Stimulated activated CD8-positive, alpha-beta memory T cell treated with anti-CD3 and anti-CD28 coated beads, Interleukin-7, amount 100 ng/mL, for 1 hour (primary cell): Measurements from ENCODE around the gene GFER.

Experiments
- DNase-seq, 2 donors: peaks; one replicate each; pipeline ENCODE4 v3.0.0-alpha.2; 2020; ENCODE audit warnings: low read depth in 2 of 2

Gene GFER

GRCh38 chr16:1974157-1975070 lies 9.6 kb upstream of the GFER start:
- no peak for DNase-seq

- DNase-seq = no peak
These were observed 8.4 kb upstream of the GFER start for GRCh38 chr16:1975432-1976215.

DNA sequence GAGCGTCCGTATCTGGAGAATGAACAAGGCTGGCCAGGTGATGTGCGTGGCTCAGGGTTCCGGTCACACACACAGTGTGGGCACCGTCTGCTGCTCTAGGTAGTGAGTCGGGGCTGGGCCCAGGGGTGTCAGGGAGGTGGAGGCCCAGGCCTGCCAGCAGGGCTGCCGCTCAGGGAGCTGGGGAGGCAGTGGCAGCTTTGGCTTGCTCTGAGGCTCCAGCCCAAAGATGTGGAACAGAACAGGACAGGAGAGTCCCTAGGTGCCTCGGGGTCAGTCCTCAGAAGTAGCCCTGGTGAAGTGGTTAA lies 7.8 kb upstream of the GFER start:
- no peak for DNase-seq

DNA sequence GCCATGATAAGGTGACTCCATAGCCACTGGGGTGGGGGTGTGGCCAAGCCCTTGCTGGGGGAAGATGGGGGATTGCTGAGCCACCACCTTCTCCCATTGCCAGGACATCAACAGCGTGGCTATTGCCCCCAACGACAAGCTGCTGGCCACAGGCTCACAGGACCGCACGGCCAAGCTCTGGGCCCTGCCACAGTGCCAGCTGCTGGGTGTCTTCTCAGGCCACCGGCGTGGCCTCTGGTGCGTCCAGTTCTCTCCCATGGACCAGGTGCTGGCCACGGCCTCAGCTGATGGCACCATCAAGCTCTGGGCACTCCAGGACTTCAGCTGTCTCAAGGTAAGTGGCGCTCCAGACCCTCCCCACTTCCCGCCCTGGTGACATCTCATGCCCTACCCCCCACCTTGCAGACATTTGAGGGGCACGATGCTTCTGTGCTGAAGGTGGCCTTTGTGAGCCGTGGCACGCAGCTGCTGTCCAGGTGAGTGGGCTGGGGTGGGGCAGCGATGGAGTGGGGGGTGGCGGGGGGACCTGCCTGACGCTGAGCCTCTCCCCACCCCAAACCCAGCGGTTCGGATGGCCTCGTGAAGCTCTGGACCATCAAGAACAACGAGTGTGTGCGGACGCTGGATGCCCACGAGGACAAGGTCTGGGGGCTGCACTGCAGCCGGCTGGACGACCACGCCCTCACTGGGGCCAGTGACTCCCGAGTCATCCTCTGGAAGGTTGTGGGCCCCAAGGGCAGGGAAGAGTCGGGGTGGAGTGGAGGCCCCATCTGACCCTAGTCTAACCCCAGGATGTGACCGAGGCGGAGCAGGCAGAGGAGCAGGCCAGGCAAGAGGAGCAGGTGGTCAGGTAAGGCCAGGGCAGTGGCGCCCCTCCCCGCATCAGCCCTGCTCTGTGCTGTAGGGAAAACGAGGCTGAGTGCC lies 6.8 kb upstream of the GFER start:
- DNase-seq = no peak

- no peak for DNase-seq
These were observed 6.1 kb upstream of the GFER start for GRCh38 chr16:1977875-1978268.

DNA sequence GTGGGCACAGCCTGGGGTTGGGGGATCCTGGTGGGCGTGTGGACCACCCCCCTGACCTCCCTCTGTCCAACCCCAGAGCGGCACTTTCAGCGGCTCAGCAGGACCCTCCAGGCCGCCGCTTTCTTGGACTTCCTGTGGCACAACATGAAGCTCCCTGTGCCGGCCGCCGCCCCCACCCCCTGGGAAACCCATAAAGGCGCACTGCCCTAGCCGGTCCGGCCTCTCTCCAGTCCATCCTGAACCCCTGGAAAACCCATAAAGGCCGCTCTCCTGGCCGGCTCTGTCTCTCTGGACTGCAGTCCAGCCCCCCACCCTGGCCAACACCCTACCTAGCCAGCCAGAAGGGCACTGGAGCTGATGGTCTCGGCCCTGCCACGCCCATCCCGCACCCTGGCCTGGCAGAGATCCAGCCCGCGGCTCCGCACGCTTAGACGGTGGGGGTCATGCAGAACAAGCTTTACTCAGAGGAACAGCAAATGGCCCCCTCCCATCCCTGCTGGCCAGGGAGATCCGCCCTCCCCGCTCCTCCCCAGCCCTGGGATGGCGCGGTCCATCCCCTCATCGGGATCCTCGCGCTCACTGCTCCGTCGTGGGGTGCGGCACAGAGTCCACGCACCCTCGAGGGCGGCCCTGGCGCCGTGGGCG lies 5.4 kb upstream of the GFER start:
- DNase-seq = no peak

GRCh38 chr16:1979271-1980029 lies 4.5 kb upstream of the GFER start:
- no peak for DNase-seq

- no peak for DNase-seq
These were observed 3.8 kb upstream of the GFER start for GRCh38 chr16:1980030-1980769.

DNA sequence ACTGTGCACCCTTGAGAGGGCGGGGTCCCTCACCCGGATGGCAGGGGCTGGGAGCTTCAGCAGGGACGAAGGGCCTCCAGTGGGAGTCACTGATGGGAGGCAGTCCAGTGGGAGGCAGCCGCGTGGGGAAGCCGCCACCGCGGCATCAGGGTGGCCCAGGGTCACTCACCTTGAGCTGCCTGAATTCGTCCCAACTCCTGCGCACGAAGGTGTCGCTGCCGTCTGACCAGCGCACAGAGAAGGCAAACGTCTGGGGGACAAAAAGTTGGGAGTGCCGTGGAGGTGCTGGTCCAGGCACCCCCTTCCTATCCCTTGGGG lies 3.3 kb upstream of the GFER start:
- no peak for DNase-seq

- DNase-seq = no peak
These were observed 2.6 kb upstream of the GFER start, which contains the start of gene NOXO1 for GRCh38 chr16:1981398-1981836. NOXO1 (minus strand) TSS chr16:1981469; CDS start chr16:1981179, 290 bp downstream.

DNA sequence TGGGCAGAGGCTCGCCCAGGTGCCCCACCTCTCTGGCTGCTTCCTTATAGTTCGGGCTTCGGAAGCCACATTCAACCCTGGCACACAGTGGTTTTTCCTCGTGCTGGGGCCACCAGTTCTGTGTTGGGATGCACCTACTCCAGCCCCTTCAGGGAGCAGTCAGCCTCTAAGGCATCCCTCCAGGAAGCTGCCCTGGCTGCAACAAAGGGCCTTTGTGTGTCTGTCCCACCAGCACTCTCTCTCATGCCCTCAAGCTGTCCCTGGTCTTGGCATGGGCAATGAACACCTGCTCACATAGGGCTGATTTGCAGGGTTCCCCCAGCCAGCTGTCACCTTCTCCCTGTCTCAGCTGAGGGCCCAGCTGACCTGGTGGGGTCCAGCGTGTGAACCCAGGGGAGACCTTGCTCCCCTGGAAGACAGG lies 2.0 kb upstream of the GFER start:
- no peak for DNase-seq

DNA sequence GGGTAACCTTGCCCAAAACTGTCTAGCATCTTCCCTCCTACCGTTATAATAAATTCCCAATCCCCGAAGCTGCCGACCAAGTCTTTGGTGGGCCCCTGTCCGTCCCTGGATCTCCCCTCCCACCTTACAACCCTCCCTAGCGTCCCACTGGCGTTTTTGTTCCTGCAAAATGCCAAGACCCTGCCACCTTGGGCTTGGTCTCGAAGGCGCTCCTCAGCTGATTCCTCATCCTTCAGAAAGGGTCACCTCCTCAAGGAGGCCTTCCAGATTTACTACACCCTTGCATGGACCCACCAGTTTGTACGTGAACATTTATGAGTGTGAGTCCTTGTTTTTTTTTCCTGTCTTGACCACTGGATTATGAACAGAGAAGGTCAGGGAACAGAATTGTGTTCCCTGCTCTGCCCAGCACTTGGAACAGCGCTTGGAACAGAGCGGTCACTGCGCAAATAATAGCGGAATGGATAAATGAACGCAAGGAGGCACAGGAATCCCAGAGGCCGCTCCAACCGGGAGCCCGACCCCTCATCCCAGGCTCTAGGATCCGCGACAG lies 926 bp upstream of the GFER start:
- DNase-seq = no peak

DNA sequence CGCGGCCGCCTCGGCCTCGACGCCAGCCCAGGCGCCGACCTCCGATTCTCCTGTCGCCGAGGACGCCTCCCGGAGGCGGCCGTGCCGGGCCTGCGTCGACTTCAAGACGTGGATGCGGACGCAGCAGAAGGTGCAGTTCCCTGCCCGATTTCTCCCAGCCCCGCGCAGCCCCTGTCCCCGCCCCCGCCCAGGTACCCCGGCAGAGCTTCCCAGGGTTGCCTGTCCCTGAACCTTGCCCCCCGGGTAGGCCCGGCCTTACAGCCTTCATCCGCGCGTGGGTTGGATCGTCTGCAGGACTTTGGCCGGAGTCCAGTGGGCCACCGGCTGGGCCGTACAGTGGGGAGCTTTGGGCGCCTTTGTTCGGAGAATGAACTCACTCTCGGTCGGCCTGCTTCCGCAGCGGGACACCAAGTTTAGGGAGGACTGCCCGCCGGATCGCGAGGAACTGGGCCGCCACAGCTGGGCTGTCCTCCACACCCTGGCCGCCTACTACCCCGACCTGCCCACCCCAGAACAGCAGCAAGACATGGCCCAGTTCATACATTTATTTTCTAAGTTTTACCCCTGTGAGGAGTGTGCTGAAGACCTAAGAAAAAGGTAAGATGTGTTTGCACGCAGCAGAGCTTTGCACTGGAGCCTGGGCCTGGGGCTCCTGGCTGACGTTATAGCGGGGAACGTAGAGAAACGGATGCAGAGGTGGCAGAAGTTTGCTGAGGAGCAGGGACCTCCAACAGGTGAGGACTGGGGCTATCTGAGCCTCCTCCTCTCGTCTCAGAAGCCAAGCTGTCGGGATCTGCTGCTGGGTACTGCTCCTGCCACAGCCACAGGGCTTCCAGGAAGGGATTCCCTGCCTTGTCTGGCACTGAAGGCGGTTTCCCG lies 593 bp downstream of the GFER start:
- no peak for DNase-seq

DNA sequence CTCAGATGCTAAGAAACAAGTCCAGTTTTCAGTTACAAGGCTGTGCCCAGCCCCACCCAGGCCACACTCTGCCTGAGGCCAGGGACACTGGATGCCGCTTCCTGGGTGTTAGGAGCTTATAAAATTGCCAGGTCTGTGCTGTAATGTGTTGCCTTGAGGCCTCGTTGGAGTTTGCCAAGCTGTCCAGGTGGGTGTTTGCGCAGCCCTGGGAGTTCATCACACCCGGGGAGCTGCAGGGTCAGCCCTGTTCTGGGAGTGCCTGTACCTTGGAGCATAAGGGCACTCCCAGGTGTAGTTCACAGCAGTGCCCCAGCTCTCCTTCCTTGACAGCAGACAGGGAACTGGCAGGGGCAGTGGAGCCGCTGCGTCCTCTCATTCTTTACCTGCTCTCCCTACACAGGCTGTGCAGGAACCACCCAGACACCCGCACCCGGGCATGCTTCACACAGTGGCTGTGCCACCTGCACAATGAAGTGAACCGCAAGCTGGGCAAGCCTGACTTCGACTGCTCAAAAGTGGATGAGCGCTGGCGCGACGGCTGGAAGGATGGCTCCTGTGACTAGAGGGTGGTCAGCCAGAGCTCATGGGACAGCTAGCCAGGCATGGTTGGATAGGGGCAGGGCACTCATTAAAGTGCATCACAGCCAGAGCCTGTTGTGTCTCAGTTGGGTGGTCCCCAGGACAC lies 1.6 kb downstream of the GFER start:
- DNase-seq = no peak

GRCh38 chr16:1987198-1987597 lies 3.2 kb downstream of the GFER start:
- no peak for DNase-seq

GRCh38 chr16:1989209-1990100 lies 5.5 kb downstream of the GFER start, which contains the start of gene SYNGR3:
SYNGR3 (plus strand) TSS chr16:1989970; CDS start chr16:1990103, 133 bp downstream.
- DNase-seq = no peak

GRCh38 chr16:1990101-1990350 lies 6.0 kb downstream of the GFER start:
- no peak for DNase-seq
